Muscle of arm (tissue), 12 donors: ENCODE measurements around the gene ASCL1. TPM values are rescaled to one million over a fixed set of nuclear protein-coding genes. Genes with fewer than 3 reads are reported as not detected.

Experiments
- DNase-seq: peaks from one replicate; pipeline ENCODE4 v3.0.0-alpha.2; 2013
- polyA plus RNA-seq, 12 donors: library from polyadenylated mRNA; unstranded; fragments of 120-200 nt; gene quantifications; one replicate each; pipeline ENCODE4 v1.2.1, GENCODE V29; 2013; ENCODE audit not compliant: insufficient read length in 12 of 12

Gene ASCL1
- polyA plus RNA-seq, 12 donors, result 0.09 to 0.12 TPM; not detected in 10

DNA sequence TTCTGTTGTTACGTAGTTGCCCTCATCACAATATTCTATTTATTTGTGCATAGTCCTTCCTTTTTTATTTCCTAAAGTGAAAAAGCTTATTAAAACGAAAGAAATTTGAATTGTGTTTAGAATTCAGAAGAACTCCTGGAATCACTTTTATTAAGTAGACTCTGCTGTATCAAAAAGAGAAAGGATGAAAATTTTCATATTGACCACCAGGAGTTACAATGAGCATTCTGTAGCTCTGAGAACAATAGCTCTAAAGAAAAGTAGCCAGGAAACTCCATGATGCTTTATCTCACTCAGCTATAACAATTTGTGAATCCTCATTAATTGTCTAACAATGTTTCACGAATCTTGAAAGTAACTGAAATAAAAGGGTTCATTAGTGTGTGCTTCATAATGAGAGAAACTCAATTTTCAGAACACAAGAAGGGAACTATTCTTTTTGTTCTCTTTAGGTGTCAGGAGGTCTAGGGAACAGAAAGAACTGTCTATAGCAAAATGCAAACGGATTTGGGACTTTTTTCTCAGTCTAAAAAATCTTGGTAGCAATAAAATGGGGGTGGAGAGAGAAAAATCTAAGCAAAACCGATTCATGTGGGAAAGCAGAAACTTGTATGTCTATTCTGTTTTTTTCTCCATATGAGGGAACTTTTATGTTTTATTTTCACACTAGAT lies 19.3 kb downstream of the ASCL1 start:
- no peak for DNase-seq

DNA sequence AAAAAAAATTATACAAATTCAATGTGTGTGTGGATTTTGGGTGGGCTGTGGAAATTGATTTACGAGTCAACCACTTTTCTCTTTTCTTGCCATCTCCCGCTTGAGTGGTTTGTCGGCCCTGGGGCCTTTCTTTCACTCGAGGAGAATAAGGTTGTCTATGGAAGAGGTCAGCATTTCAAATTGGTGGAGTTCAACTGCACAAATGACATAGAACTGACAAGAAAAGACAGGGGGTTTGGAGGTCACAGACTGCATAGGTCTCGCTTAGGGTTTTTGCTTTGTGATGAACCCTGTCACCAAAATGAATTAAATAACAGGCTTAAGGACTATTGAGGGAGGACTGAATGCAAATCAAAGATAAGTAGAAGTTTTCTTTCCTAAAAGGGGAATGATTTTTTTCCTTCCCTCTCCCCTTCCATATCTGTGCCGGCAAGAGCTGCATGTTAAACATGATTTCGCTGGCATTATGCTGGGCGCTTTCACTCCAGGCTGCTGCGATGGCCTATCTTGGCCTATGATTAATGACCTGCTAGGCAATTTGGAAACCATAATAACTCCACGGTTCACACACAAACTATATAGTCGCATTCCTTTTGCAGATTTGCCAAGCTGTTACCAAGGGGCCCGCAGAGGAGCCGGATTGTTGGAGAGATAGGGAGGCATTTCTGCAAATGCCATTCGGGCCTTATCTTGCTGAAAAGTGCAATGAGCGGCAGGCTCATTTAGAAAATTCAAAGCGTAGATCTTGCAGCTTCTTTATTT lies 20.7 kb downstream of the ASCL1 start:
- DNase-seq, result no peak

DNA sequence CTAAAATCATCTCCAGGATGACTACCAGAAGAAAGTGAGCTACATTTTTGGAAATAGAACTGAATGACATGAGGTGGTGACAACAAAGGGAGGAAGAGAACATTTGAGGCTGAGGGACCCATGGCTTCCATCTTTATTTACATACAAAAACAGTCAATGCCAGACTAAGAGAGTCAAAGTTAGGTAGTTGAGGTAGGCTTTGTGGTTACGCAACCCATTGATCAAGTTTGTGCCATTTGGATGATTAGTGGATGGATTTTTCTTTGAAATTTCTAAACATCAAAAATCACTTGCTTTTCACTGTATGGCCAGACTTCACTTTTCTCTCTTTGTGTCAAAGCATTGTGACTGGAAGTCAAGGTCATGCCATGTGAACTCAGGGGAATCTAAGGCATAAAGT lies 22.9 kb downstream of the ASCL1 start:
- DNase-seq, result no peak

GRCh38 chr12:102990419-102990818 lies 32.9 kb downstream of the ASCL1 start:
- DNase-seq, result no peak

- DNase-seq, result no peak
Observed at GRCh38 chr12:102992297-102992696, 34.8 kb downstream of the ASCL1 start.

DNA sequence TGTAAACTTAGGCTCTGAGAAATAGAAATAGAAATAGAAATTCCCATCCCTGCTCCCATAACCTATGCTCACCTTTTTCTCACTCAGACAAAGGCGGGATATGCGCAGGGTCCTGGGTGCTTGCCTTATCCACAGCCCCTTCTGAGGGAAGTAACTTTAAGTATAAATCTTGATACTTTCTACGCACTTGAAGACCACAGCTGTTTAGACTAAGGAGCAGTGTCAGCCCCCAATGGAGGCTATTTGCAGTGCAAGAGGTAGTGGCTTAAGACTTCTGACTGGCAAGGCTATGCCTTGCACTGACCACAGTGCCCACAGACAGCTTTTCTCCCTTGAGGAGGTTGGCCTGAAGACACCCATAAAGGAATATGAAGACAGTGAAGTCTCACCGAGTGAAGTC lies 35.2 kb downstream of the ASCL1 start:
- no peak for DNase-seq

DNA sequence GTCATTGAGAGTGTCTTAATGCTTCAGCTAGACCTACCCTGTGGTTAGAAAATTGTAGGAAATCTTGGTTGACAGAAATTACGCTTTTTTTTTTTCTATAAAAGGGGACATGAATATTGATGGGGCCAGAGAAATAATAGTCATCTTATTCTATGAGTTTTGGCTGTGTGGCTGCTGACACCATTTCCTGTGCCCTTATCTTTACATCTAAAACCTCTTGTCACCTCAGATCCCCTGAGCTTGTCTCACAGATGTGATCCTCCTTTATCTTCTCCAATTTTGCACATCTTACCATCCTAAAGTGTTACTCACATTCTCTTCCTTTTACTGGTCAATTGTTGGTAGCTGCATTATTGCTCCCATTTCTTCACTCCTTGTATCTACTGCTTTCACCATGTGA lies 36.1 kb downstream of the ASCL1 start:
- DNase-seq, result no peak

DNA sequence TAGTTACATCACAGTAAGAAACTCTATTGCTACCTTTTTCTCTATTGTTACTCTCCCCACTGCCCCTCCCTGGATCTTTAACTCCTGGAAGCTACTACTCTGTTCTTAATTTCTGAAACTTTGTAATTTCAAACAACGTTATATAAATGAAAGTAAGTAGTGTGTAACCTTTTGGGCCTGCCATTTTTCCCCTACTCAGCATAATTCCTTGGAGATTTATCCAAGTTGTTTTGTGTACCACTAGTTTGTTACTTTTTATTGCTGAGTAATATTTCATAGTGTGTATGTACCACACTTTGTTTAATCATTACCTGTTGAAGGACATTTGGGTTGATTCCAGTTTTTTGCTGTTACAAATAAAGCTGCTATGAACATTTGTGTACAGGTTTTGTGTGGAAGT lies 37.9 kb downstream of the ASCL1 start:
- no peak for DNase-seq

Other genes with a start within 250 kb of the ASCL1 start
- gene PAH, start 40.4 kb upstream of the ASCL1 start, polyA plus RNA-seq, result 1 to 10 TPM in 1 of 12 donors, under 1 TPM in 6, not detected in 5; 0.15 to 3.7 (median 0.32) TPM